Superior temporal gyrus (tissue), 1 donor: Measurements from ENCODE around the gene PLA2G3.

ENCODE experiments used
- DNase-seq: peaks from one replicate; pipeline ENCODE4 v3.0.0-alpha.2; 2016; ENCODE audit errors: extremely low spot score

The PLA2G3 gene

GRCh38 chr22:31085928-31086327 lies 54.4 kb downstream of the PLA2G3 start:
- DNase-seq: no peak

GRCh38 chr22:31085493-31085824 lies 54.8 kb downstream of the PLA2G3 start:
- DNase-seq: peak; percentile 81

GRCh38 chr22:31084811-31085492 lies 55.4 kb downstream of the PLA2G3 start:
- peak; percentile 80 for DNase-seq
